Smooth muscle cell (in vitro differentiated cells): ENCODE results near the gene KIRREL3. TPM values are rescaled to one million over a fixed set of nuclear protein-coding genes. Genes with fewer than 3 reads are reported as not detected.

ENCODE experiments used
- DNase-seq: peaks from one replicate; lab custom pipeline; 2025; ENCODE audit not compliant: unreplicated experiment; lab: John Stamatoyannopoulos, UW
- H2AFZ ChIP-seq: fragments of 200-600 bp; sonication (generic); 2 replicates; pipeline ENCODE4 v1.6.0; 2016; ENCODE audit warnings: antibody characterized with exemption, low read depth, mild to moderate bottlenecking
- H3F3A ChIP-seq: fragments of 200-600 bp; sonication (generic); 2 replicates; pipeline ENCODE4 v1.6.0; 2017; ENCODE audit warnings: antibody characterized with exemption, low read depth
- H3K27ac ChIP-seq: fragments of 200-600 bp; sonication (generic); 2 replicates; pipeline ENCODE4 v1.5.1; 2016; ENCODE audit warnings: low read depth, mild to moderate bottlenecking
- H3K27me3 ChIP-seq: fragments of 200-600 bp; sonication (generic); 2 replicates; pipeline ENCODE4 v1.6.1; 2016; ENCODE audit warnings: low read depth, mild to moderate bottlenecking
- H3K36me3 ChIP-seq: fragments of 200-600 bp; sonication (generic); 2 replicates; pipeline ENCODE4 v1.5.1; 2016; ENCODE audit warnings: low read depth
- H3K4me1 ChIP-seq: fragments of 200-600 bp; sonication (generic); 2 replicates; pipeline ENCODE4 v1.5.1; 2016; ENCODE audit warnings: low read depth
- H3K4me2 ChIP-seq: fragments of 200-600 bp; sonication (generic); 2 replicates; pipeline ENCODE4 v1.6.0; 2016; ENCODE audit warnings: mild to moderate bottlenecking
- H3K4me3 ChIP-seq: fragments of 200-600 bp; sonication (generic); 2 replicates; pipeline ENCODE4 v1.5.1; 2016; ENCODE audit warnings: mild to moderate bottlenecking
- H3K79me2 ChIP-seq: fragments of 200-600 bp; sonication (generic); 2 replicates; pipeline ENCODE4 v1.6.0; 2016; ENCODE audit warnings: low read depth, mild to moderate bottlenecking
- H3K9ac ChIP-seq: fragments of 200-600 bp; sonication (generic); 2 replicates; pipeline ENCODE4 v1.6.0; 2016; ENCODE audit warnings: low read depth
- H3K9me3 ChIP-seq: fragments of 200-600 bp; sonication (generic); replicated peaks from 2 replicates; pipeline ENCODE4 v1.5.1; 2016; ENCODE audit warnings: low read depth
- H4K20me1 ChIP-seq: fragments of 200-600 bp; sonication (generic); 2 replicates; pipeline ENCODE4 v1.6.0; 2016; ENCODE audit warnings: low read depth
- CTCF ChIP-seq: fragments of 200-600 bp; sonication (generic); IDR thresholded peaks from 2 replicates; pipeline ENCODE4 v1.5.1; 2017; ENCODE audit warnings: borderline replicate concordance, mild to moderate bottlenecking, antibody characterized with exemption; ENCODE audit not compliant: insufficient read depth, poor library complexity, severe bottlenecking
- WGBS: methylation state at CpG from one replicate; pipeline ENCODE4 v1.1.7; 2016; ENCODE audit warnings: low lambda C conversion rate; 5-methylcytosine and 5-hydroxymethylcytosine counted together
- polyA plus RNA-seq: library from polyadenylated mRNA; unstranded; fragments of >200 nt; fragmentation: Nextera tagmentation; extraction: Ambion mirVana; gene quantifications from 2 replicates; pipeline ENCODE4 v1.2.1, GENCODE V29; 2016
- total RNA-seq: library from RNA; depleted of rRNA; stranded (reverse); fragments of >200 nt; gene quantifications from 2 replicates; pipeline ENCODE4 v1.2.3, GENCODE V29; 2014

The KIRREL3 gene
- total and polyA plus RNA-seq, 2 experiments from 2014 or later, result 1.2 TPM; not detected in 1

GRCh38 chr11:126790550-126791081, 210.0 kb downstream of the KIRREL3 start:
- 25% methylated on average over 10 of the region's 10 CpGs for WGBS

DNA sequence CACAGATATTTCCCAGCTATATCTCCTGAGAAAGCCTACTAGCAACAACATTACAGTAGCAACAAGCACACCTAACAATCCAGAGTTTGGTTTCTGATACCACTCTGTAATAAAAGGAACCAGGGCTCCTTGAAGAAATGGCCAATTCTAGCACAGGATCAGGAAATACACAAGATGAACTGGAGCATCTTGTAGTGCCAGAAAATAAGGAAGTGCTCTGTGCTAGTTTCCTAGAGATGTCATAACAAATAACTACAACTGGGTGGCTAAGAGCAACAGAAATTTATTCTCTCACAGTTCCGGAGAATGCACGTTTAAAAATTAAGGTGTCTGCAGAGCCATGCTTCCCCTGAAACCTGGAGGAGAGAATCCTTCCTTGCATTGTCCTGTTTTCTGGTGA, 217.8 kb downstream of the KIRREL3 start:
- Histone ChIP-seq H3K9ac (no peak overlapping the region), H3K36me3 (no peaks in the 10 kb centered on the region), H2AFZ (no peak overlapping the region), H4K20me1 (no peaks in the 10 kb centered on the region), H3K9me3 (no peaks in the 10 kb centered on the region), H3F3A (no peaks in the 10 kb centered on the region), H3K4me3 (no peak overlapping the region), H3K27me3 (peaks cover 13% of the 10 kb centered on the region), H3K27ac (no peak overlapping the region), H3K79me2 (no peaks in the 10 kb centered on the region), H3K4me1 (no peaks in the 10 kb centered on the region), H3K4me2 (no peak overlapping the region)
- DNase-seq, result no peak
- WGBS, result 100% methylated on average over 2 of the region's 2 CpGs
- TF ChIP-seq CTCF, result no peak

More at GRCh38 chr11:126790550-126791081, 210.0 kb downstream of the KIRREL3 start:
- Histone ChIP-seq H3F3A (no peaks in the 10 kb centered on the region), H3K27ac (peak overlapping the region; percentile 40), H3K4me1 (peaks cover 7% of the 10 kb centered on the region), H2AFZ (no peak overlapping the region), H3K27me3 (peaks cover 5% of the 10 kb centered on the region), H3K9me3 (no peaks in the 10 kb centered on the region), H3K79me2 (no peaks in the 10 kb centered on the region), H3K36me3 (no peaks in the 10 kb centered on the region), H3K4me3 (no peak overlapping the region), H4K20me1 (no peaks in the 10 kb centered on the region), H3K4me2 (peak overlapping the region; percentile 66), H3K9ac (no peak overlapping the region)
- TF ChIP-seq CTCF, result peak; percentile 17
- DNase-seq, result no peak

- no peak for TF ChIP-seq CTCF
- Histone ChIP-seq H3K36me3 (no peaks in the 10 kb centered on the region), H3K27me3 (peaks cover 13% of the 10 kb centered on the region), H2AFZ (no peak overlapping the region), H3K27ac (no peak overlapping the region), H3K4me3 (no peak overlapping the region), H3F3A (no peaks in the 10 kb centered on the region), H3K9me3 (no peaks in the 10 kb centered on the region), H3K9ac (no peak overlapping the region), H3K79me2 (no peaks in the 10 kb centered on the region), H4K20me1 (no peaks in the 10 kb centered on the region), H3K4me1 (no peaks in the 10 kb centered on the region), H3K4me2 (no peak overlapping the region)
- 49% methylated on average over 5 of the region's 5 CpGs for WGBS
- no peak for DNase-seq
These were observed 218.6 kb downstream of the KIRREL3 start for GRCh38 chr11:126781942-126782341.

GRCh38 chr11:126776119-126776518, 224.5 kb downstream of the KIRREL3 start:
- no peak overlapping the region for H3K4me3 ChIP-seq
- H3K27ac ChIP-seq, result no peak overlapping the region
- no peaks in the 10 kb centered on the region for H3K9me3 ChIP-seq
- no peaks in the 10 kb centered on the region for H3K36me3 ChIP-seq
- DNase-seq, result no peak
- TF ChIP-seq CTCF, result no peak
- H2AFZ ChIP-seq, result no peak overlapping the region
- no peaks in the 10 kb centered on the region for H4K20me1 ChIP-seq
- H3K27me3 ChIP-seq, result peaks cover 7% of the 10 kb centered on the region
- H3F3A ChIP-seq, result no peaks in the 10 kb centered on the region
- 93% methylated on average over 3 of the region's 3 CpGs for WGBS
- H3K4me1 ChIP-seq, result no peaks in the 10 kb centered on the region
- no peaks in the 10 kb centered on the region for H3K79me2 ChIP-seq
- no peak overlapping the region for H3K9ac ChIP-seq
- H3K4me2 ChIP-seq, result no peak overlapping the region
